Thoracic aorta (tissue), 2 donors: ENCODE measurements around the gene PTGES2. TPM values are rescaled to one million over a fixed set of nuclear protein-coding genes. Genes with fewer than 3 reads are reported as not detected.

Experiments used
- ATAC-seq: fragments of 150-250 bp; one replicate; pipeline ENCODE4 v1.8.0; 2017; ENCODE audit warnings: low read depth; ENCODE audit not compliant: insufficient number of reproducible peaks, low FRiP score
- DNase-seq: peaks from one replicate; pipeline ENCODE4 v3.0.0-alpha.2; 2020; ENCODE audit warnings: low spot score
- H3K27ac ChIP-seq, 2 donors: fragments of 200-600 bp; sonication (generic); 1 replicate in 1 of 2; 2 replicates in 1 of 2; pipeline ENCODE4 v1.5.1; 2016; ENCODE audit warnings: mild to moderate bottlenecking in 2 of 2, moderate library complexity in 2 of 2
- H3K27me3 ChIP-seq: fragments of 200-600 bp; sonication (generic); replicated peaks from 2 replicates; pipeline ENCODE4 v1.6.0; 2016; ENCODE audit warnings: mild to moderate bottlenecking; ENCODE audit not compliant: insufficient read depth
- H3K36me3 ChIP-seq: fragments of 200-600 bp; sonication (generic); one replicate; pipeline ENCODE4 v1.5.1; 2016
- H3K4me1 ChIP-seq, 2 donors: fragments of 200-600 bp; sonication (generic); 1 replicate in 1 of 2; 2 replicates in 1 of 2; pipeline versions ENCODE4 v1.5.1 to v1.6.0; 2016; ENCODE audit warnings: low read depth in 2 of 2, mild to moderate bottlenecking in 1 of 2; ENCODE audit not compliant: control insufficient read depth in 1 of 2
- H3K4me3 ChIP-seq: fragments of 200-600 bp; sonication (generic); 2 replicates; pipeline ENCODE4 v1.5.1; 2016; ENCODE audit warnings: mild to moderate bottlenecking
- H3K9me3 ChIP-seq: fragments of 200-600 bp; sonication (generic); 2 replicates; pipeline ENCODE4 v1.5.1; 2016
- total RNA-seq, 2 donors: library from RNA; depleted of rRNA; stranded (reverse); fragments of >200 nt; gene quantifications; one replicate each; pipeline versions ENCODE4 v1.1.0 to v1.2.3, GENCODE V29; 2016
- TF ChIP-seq, protein P1 (sequence below): fragments of 200-600 bp; sonication (generic); IDR thresholded peaks from one replicate; pipeline ENCODE4 v1.5.1; 2019; ENCODE audit warnings: antibody characterized with exemption

PTGES2 gene
- total RNA-seq, 2 donors from 2014 or later, result 57.9 to 66.0 TPM

DNA sequence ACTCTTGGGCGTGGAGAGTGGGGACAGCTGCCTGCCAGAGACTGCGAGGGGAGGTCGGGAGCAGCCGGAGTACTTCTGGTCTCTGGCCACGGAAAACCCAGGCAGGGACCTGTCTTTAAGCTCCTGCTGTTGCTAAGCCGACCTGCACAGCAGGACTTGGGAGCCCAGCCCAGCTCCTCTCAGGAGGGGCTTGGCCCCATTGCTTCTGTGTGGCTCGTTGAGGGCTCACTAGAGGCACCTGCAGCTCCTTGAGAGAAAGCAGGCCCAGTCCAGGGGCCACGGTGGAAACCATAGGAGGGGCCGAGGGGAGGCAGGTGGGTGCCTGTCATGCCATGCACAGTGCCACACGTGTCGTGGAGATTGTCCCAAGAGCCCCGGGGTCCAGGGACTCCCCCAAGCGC, 18.4 kb upstream of the PTGES2 start:
- Histone ChIP-seq H3K4me3 (no peak overlapping the region), H3K4me1 (no peaks in the 10 kb centered on the region), H3K9me3 (no peaks in the 10 kb centered on the region), H3K36me3 (no peaks in the 10 kb centered on the region), H3K27me3 (no peaks in the 10 kb centered on the region), H3K27ac (no peak overlapping the region)
- ATAC-seq (no peak), DNase-seq (no peak)
- TF ChIP-seq, protein P1, sequence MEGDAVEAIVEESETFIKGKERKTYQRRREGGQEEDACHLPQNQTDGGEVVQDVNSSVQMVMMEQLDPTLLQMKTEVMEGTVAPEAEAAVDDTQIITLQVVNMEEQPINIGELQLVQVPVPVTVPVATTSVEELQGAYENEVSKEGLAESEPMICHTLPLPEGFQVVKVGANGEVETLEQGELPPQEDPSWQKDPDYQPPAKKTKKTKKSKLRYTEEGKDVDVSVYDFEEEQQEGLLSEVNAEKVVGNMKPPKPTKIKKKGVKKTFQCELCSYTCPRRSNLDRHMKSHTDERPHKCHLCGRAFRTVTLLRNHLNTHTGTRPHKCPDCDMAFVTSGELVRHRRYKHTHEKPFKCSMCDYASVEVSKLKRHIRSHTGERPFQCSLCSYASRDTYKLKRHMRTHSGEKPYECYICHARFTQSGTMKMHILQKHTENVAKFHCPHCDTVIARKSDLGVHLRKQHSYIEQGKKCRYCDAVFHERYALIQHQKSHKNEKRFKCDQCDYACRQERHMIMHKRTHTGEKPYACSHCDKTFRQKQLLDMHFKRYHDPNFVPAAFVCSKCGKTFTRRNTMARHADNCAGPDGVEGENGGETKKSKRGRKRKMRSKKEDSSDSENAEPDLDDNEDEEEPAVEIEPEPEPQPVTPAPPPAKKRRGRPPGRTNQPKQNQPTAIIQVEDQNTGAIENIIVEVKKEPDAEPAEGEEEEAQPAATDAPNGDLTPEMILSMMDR, result no peak

DNA sequence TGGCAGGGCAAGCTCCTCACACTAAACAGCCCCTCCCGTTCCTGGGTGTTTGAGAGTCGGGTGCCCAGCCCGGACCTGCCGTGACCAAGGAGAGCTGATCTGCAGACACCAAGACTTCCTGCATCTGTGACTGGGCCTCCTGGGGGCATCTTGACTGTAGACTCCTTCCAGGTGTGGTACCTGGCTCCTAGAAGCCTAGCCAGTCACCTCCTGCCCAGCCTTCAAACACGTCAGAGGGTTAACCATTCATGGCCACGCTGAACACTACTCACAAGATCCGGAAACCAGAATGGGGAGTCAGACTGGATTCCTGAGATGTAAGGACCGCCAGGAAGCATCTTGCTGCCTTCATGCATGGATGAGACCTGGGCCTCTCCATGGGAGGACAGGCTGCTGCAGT, 18.0 kb upstream of the PTGES2 start:
- ATAC-seq (no peak), DNase-seq (no peak)
- no peaks in the 10 kb centered on the region for H3K27me3 ChIP-seq
- no peaks in the 10 kb centered on the region for H3K36me3 ChIP-seq
- no peak overlapping the region for H3K27ac ChIP-seq
- H3K4me3 ChIP-seq, result no peak overlapping the region
- TF ChIP-seq, protein P1, result no peak
- no peaks in the 10 kb centered on the region for H3K4me1 ChIP-seq
- no peaks in the 10 kb centered on the region for H3K9me3 ChIP-seq

DNA sequence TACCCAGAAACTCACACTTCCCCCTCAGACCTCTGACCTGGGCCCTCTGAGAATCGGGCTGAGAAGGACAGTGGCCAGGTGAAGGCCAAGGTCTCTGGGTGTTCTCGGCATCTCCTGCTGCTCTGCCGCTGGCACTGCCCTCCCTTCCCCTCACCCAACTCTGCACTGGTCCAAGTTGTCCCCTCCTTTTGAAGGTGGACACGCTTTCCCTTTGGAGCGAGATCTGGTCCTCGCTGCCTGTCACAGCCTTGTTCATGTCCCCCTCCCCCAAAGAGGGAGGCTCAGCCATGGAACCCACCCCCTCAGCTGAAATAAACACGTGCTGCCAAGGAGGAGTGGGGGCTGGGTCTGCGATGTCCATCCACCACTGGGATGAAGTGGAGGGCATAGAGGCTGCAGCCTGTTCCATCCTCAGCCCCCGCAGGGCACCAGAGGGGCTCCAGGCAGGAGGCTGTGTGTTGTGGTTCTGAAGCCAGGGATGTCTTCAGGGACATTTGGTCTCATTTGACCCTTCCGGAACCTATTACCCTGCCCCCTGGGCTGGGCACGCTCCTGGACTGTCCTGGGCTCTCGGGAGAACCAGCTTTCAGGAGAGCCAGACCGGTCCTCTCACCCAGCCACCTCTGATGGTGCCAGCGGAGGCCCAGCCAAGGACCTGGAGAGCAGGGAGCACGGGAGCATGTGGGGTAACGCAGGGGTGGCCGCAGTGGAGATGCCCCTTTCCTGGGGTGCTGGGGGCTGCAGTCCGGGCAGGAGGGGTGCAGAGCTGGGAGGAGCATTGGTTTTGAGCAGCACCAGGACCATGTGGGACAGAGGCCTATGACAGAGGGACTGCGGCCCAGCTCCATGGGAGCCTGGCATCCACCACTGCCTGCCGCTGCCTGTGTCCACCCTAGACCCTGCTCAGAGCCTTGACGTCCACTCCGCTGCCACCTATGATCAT, 17.0 kb upstream of the PTGES2 start:
- Histone ChIP-seq H3K4me1 (no peaks in the 10 kb centered on the region), H3K36me3 (no peaks in the 10 kb centered on the region), H3K27ac (no peak overlapping the region), H3K9me3 (no peaks in the 10 kb centered on the region), H3K4me3 (no peak overlapping the region), H3K27me3 (no peaks in the 10 kb centered on the region)
- ATAC-seq (no peak), DNase-seq (no peak)
- TF ChIP-seq, protein P1, result no peak

DNA sequence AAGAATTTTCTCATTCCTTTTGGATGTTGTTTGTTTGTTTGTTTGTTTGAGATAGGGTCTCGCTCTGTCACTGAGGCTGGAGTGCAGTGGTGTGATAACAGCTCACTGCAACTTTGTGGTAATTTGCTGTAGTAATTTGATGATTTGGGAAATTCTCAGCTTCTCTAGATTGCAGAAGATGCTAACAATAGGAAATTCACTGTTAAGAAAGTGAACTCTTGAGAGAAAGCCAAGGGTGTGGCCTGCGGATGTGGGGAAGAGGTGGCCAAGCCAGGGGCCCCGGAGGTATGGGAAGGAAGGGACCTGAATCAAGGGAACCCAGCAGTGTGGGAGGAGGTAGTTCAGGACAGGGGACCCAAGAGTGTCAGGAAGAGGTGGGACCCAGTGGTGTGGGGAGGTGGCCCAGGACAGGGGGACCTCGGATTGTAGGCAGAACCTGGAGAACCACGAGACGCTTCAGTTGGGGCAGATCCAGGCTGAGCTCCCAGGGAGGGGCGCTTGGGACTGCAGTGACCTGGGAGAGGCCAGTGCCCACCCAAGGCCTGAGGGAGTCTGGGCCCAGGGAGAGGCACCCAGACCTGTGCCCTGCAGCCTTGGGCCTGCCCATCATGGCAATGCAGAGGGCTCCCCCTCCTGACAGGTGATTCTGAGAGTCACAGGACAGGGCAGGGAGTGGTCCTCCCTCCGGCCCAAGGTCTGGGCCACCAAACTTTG, 16.2 kb upstream of the PTGES2 start:
- TF ChIP-seq, protein P1, result no peak
- DNase-seq (no peak), ATAC-seq (no peak)
- Histone ChIP-seq H3K9me3 (no peaks in the 10 kb centered on the region), H3K36me3 (no peaks in the 10 kb centered on the region), H3K4me1 (no peaks in the 10 kb centered on the region), H3K27me3 (no peaks in the 10 kb centered on the region), H3K4me3 (no peak overlapping the region), H3K27ac (no peak overlapping the region)

DNA sequence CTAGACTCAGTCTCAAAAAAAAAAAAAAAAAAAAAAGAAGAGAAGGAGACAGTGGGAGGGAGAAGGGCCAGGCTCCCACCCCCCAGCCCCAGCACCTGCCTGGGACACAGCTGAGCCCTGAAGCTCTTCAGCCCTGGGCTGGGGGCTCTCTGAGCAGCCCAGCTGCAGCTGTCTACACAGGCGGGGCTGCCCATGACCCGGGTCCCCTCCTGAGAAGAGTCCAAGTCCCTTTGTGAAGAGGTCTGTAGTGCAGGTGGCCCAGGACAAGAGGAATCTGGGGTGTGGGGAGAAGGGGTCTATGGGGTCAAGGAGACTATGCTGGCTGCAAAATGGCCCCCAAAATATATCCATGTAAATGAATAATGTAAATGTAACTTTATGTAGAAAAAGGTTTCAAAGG, 15.1 kb upstream of the PTGES2 start:
- Histone ChIP-seq H3K4me3 (no peak overlapping the region), H3K27ac (no peak overlapping the region), H3K9me3 (no peaks in the 10 kb centered on the region), H3K36me3 (no peaks in the 10 kb centered on the region), H3K27me3 (no peaks in the 10 kb centered on the region), H3K4me1 (no peaks in the 10 kb centered on the region)
- DNase-seq (no peak), ATAC-seq (no peak)
- TF ChIP-seq, protein P1, result no peak
